Epithelial cell of esophagus (primary cell): ENCODE data around the gene KRTAP10-4.
"Not testable (repeated sequence)": the region's sequence is repeated elsewhere in the genome, so short reads cannot be mapped to it uniquely, and the experiment has no call there.

ENCODE experiments used
- DNase-seq: peaks from one replicate; pipeline ENCODE4 v3.0.0; 2010; ENCODE audit warnings: low read depth
- H3K4me3 ChIP-seq: 2 replicates; pipeline ENCODE4 v1.5.1; 2011; ENCODE audit warnings: mild to moderate bottlenecking, low read length, control low read depth
- CTCF ChIP-seq: IDR thresholded peaks from 2 replicates; pipeline ENCODE4 v1.5.1; 2011; ENCODE audit warnings: low read depth, mild to moderate bottlenecking, low read length, control low read depth, inconsistent platforms; ENCODE audit not compliant: insufficient read depth; ENCODE audit errors: missing control alignments

KRTAP10-4 gene

GRCh38 chr21:44578371-44579055, 5.0 kb downstream of the KRTAP10-4 start:
- no peak for TF ChIP-seq CTCF
- H3K4me3 ChIP-seq = no peak overlapping the region
- no peak for DNase-seq

- no peak for DNase-seq
- no peak for TF ChIP-seq CTCF
Observed at GRCh38 chr21:44579056-44579832, 5.7 kb downstream of the KRTAP10-4 start.

GRCh38 chr21:44579833-44580144, 6.3 kb downstream of the KRTAP10-4 start:
- no peak overlapping the region for H3K4me3 ChIP-seq
- no peak for DNase-seq
- TF ChIP-seq CTCF = no peak

More at GRCh38 chr21:44579056-44579832, 5.7 kb downstream of the KRTAP10-4 start:
- no peak overlapping the region for H3K4me3 ChIP-seq

- DNase-seq, H3K4me3 ChIP-seq: not testable (repeated sequence)
Observed at GRCh38 chr21:44580231-44580821, 6.8 kb downstream of the KRTAP10-4 start, which contains the start of gene KRTAP10-5. Gene KRTAP10-5, minus strand, starts transcription at chr21:44580604. Its CDS starts 26 bp downstream, at chr21:44580578.

- no peak for DNase-seq
- H3K4me3 ChIP-seq = no peak overlapping the region
- no peak for TF ChIP-seq CTCF
Observed at GRCh38 chr21:44581158-44581557, 7.6 kb downstream of the KRTAP10-4 start.

- H3K4me3 ChIP-seq = no peak overlapping the region
- no peak for TF ChIP-seq CTCF
- DNase-seq = no peak
Observed at GRCh38 chr21:44582055-44582454, 8.5 kb downstream of the KRTAP10-4 start.

GRCh38 chr21:44583089-44583799, 9.7 kb downstream of the KRTAP10-4 start:
- DNase-seq = no peak
- TF ChIP-seq CTCF = no peak
- H3K4me3 ChIP-seq = no peak overlapping the region
